ENCODE measurements around the gene B3GALT5. TPM values are rescaled to one million over a fixed set of nuclear protein-coding genes. Genes with fewer than 3 reads are reported as not detected.
A peak's percentile ranks its signal among the peaks of the same experiment; 100 is the strongest.

The B3GALT5 gene
- total and polyA plus RNA-seq, 2 of the 4 experiments (the other 2 are of a cell fraction): 0.05 to 0.18 TPM

DNA sequence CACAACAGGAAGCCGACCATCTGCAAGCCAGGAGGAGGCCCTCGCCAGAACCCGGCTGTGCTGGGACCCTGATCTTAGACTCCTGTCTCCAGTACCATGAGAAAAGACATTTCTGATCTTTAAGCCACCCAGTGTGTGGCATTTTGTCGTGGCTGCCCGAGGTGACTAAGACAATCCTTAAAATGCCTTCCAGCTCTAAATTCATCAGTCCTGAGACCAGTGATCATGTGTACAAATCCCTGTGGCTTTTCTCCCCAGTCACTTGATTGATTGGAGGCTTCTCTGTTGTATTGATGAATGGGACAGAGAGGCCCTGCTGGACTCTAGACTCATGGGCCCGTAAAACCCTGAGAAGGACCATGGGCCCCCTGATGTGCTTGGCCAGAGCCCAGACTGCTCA is 36.1 kb downstream of the B3GALT5 start:
- no peaks in the 10 kb centered on the region for H4K20me1 ChIP-seq (ENCODE audit: insufficient read depth, low read length)
- peaks cover 10% of the 10 kb centered on the region for H3K9me3 ChIP-seq (ENCODE audit: control insufficient read depth, insufficient read depth, low read length)
- H4K8ac ChIP-seq (ENCODE audit: low read depth in 2 of 2, low read length in 2 of 2): no peak overlapping the region
- H3K18ac ChIP-seq (ENCODE audit: low read depth, low read length): no peak overlapping the region
- in situ Hi-C loops (cut with MboI; ENCODE audit: low sequenced_read_pairs): no loop called here
- no peak overlapping the region for H2BK20ac ChIP-seq (ENCODE audit: low read depth, low read length)
- ChIA-PET CTCF (no interaction called here), POLR2A (ENCODE audit: unreplicated experiment) (no interaction called here)
- intact Hi-C loops (cut with micrococcal nuclease): no loop called here
- no peak overlapping the region for H2BK120ac ChIP-seq (ENCODE audit: low read depth, low read length)
- H3K36me3 ChIP-seq (ENCODE audit: control insufficient read depth, insufficient read depth, low read length): no peaks in the 10 kb centered on the region
- H3K56ac ChIP-seq (ENCODE audit: extremely low read depth, insufficient read depth, low read length): no peak overlapping the region
- H3K79me1 ChIP-seq (ENCODE audit: low read depth in 1 of 2, low read length in 2 of 2): no peaks in the 10 kb centered on the region
- ATAC-seq (ENCODE audit: low read depth) (no peak), DNase-seq (no peak)
- no peak overlapping the region for H2BK15ac ChIP-seq (ENCODE audit: low read depth, low read length)
- H2AK5ac ChIP-seq (ENCODE audit: low read depth, low read length): no peak overlapping the region
- H3K9ac ChIP-seq (ENCODE audit: low read depth, low read length): no peak overlapping the region
- H3K23ac ChIP-seq (ENCODE audit: low read depth, low read length): no peak overlapping the region
- dilution Hi-C loops (cut with HindIII; ENCODE audit: low sequenced_read_pairs, unreplicated experiment): no loop called here
- WGBS, 2 experiments (ENCODE audit: extremely low coverage in 2 of 2, insufficient read length in 1 of 2): no CpG with 5 or more reads among the region's 6 CpGs
- H3K27ac ChIP-seq (ENCODE audit: insufficient read depth, low read length): no peak overlapping the region
- no peak overlapping the region for H4K5ac ChIP-seq (ENCODE audit: low read depth, low read length)
- BruUV-seq (replicated peaks): no TSS peak
- H2AFZ ChIP-seq (replicated peaks; ENCODE audit: low read length, poor library complexity): peak overlapping the region; percentile 24
- H3K9me1 ChIP-seq (ENCODE audit: insufficient read depth, low read length): no peaks in the 10 kb centered on the region
- no peak overlapping the region for H4K91ac ChIP-seq (ENCODE audit: insufficient read depth, low read depth, low read length)
- H2AK9ac ChIP-seq (replicated peaks; ENCODE audit: low read depth, low read length, poor library complexity): no peak overlapping the region
- no peak overlapping the region for H3K14ac ChIP-seq (replicated peaks; ENCODE audit: low read depth, low read length)
- no peak overlapping the region for H3K4ac ChIP-seq (ENCODE audit: low read depth, low read length)
- H3K4me3 ChIP-seq (ENCODE audit: insufficient read depth, low read depth, low read length): no peak overlapping the region
- H3K27me3 ChIP-seq (ENCODE audit: control insufficient read depth, insufficient read depth, low read length): peaks cover 2% of the 10 kb centered on the region; the same call in 1 of the 2 replicates
- no peaks in the 10 kb centered on the region for H3K4me1 ChIP-seq (ENCODE audit: control insufficient read depth, insufficient read depth, low read length)
- no peak overlapping the region for H2BK5ac ChIP-seq (ENCODE audit: low read depth, low read length, poor library complexity, severe bottlenecking)
- no peak for TF ChIP-seq RCOR1 (IDR thresholded peaks at IDR 0.05; ENCODE audit: insufficient replicate concordance, low read length)
- TF ChIP-seq CTCF (conservative IDR thresholded peaks at IDR 0.05; ENCODE audit: low read depth, low read length): no peak
- no peak for TF ChIP-seq RFX5 (IDR thresholded peaks at IDR 0.05; ENCODE audit: low read depth, low read length)
- H3K4me2 ChIP-seq (ENCODE audit: low read depth, low read length): no peak overlapping the region
